SK-N-SH (cell line): ENCODE results near the gene ZNF697. TPM values are rescaled to one million over a fixed set of nuclear protein-coding genes. Genes with fewer than 3 reads are reported as not detected.

Experiments
- CTCF ChIA-PET: fragments of 300-600, 350-600 bp; formaldehyde crosslinking; extraction: SDS; loops from one replicate; lab custom pipeline; 2021; lab: Yijun Ruan, JAX
- POLR2A ChIA-PET: fragments of 350-600 bp; sonication (Branson Sonifier 250); formaldehyde crosslinking; extraction: SDS; loops from one replicate; lab custom pipeline; 2020; ENCODE audit warnings: antibody characterized with exemption, inconsistent platforms; lab: Yijun Ruan, JAX
- DNase-seq: peaks from one replicate; pipeline ENCODE4 v3.0.0; 2012
- H2AFZ ChIP-seq: fragments of 200-600 bp; sonication (generic); 2 replicates; pipeline ENCODE4 v1.8.1; 2016; ENCODE audit warnings: antibody characterized with exemption, mild to moderate bottlenecking, low read depth
- H3F3A ChIP-seq: fragments of 200-600 bp; sonication (generic); replicated peaks from 2 replicates; pipeline ENCODE3; 2016; ENCODE audit warnings: antibody characterized with exemption, mild to moderate bottlenecking; ENCODE audit not compliant: insufficient read depth
- H3K27ac ChIP-seq, 2 experiments: fragments of 200-500 bp in 1 of 2; fragments of 200-600 bp in 1 of 2; sonication (Bioruptor generic) in 1 of 2; sonication (generic), shearing (Covaris generic) in 1 of 2; 2 replicates each; pipeline versions ENCODE4 v1.5.1 to v1.6.1; 2014 to 2016; ENCODE audit warnings: low read depth in 2 of 2, inconsistent platforms in 1 of 2, low read length in 1 of 2, mild to moderate bottlenecking in 1 of 2, mixed read lengths in 1 of 2
- H3K27me3 ChIP-seq: fragments of 200-600 bp; sonication (generic), shearing (Covaris generic); 2 replicates; pipeline ENCODE4 v1.6.1; 2016; ENCODE audit warnings: mixed run types; ENCODE audit not compliant: insufficient read depth
- H3K36me3 ChIP-seq, 2 experiments: fragments of 200-500 bp in 1 of 2; fragments of 200-600 bp in 1 of 2; sonication (Bioruptor generic) in 1 of 2; sonication (generic) in 1 of 2; replicated peaks in 1 of 2; 2 replicates each; pipeline versions ENCODE3 to v1.5.1; 2014 to 2016; ENCODE audit warnings: low read length in 1 of 2, mild to moderate bottlenecking in 1 of 2; ENCODE audit not compliant: insufficient read depth in 2 of 2, control insufficient read depth in 1 of 2
- H3K4me1 ChIP-seq, 2 experiments: fragments of 200-500 bp in 1 of 2; fragments of 200-600 bp in 1 of 2; sonication (Bioruptor generic) in 1 of 2; sonication (generic), shearing (Covaris generic) in 1 of 2; 2 replicates each; pipeline versions ENCODE4 v1.5.1 to v1.6.1; 2014 to 2016; ENCODE audit warnings: low read depth in 1 of 2, low read length in 1 of 2, mixed run types in 1 of 2; ENCODE audit not compliant: insufficient read depth in 2 of 2, control insufficient read depth in 1 of 2
- H3K4me2 ChIP-seq: fragments of 200-600 bp; sonication (generic), shearing (Covaris generic); 2 replicates; pipeline ENCODE4 v1.6.1; 2017; ENCODE audit warnings: mixed run types
- H3K4me3 ChIP-seq, 2 experiments: fragments of 200-500 bp in 1 of 2; fragments of 200-600 bp in 1 of 2; sonication (Bioruptor generic) in 1 of 2; sonication (generic), shearing (Covaris generic) in 1 of 2; 2 replicates each; pipeline versions ENCODE4 v1.5.1 to v1.8.1; 2014 to 2016; ENCODE audit warnings: low read depth in 2 of 2, inconsistent platforms in 1 of 2, low read length in 1 of 2, mild to moderate bottlenecking in 1 of 2, mixed read lengths in 1 of 2, moderate library complexity in 1 of 2
- H3K79me2 ChIP-seq: fragments of 200-600 bp; sonication (generic); 2 replicates; pipeline ENCODE4 v1.8.1; 2017; ENCODE audit warnings: mild to moderate bottlenecking; ENCODE audit not compliant: insufficient read depth
- H3K9ac ChIP-seq: fragments of 200-600 bp; sonication (generic); 2 replicates; pipeline ENCODE4 v1.6.1; 2017; ENCODE audit warnings: mixed run types
- H3K9me2 ChIP-seq: fragments of 200-600 bp; sonication (generic); 2 replicates; pipeline ENCODE4 v1.6.1; 2017; ENCODE audit warnings: mixed run types
- H3K9me3 ChIP-seq: fragments of 200-600 bp; sonication (generic); 2 replicates; pipeline ENCODE4 v1.6.1; 2017; ENCODE audit warnings: mixed run types, mild to moderate bottlenecking, moderate library complexity
- H4K20me1 ChIP-seq: fragments of 200-600 bp; sonication (generic); 2 replicates; pipeline ENCODE4 v1.6.1; 2017; ENCODE audit warnings: mild to moderate bottlenecking, mixed run types; ENCODE audit not compliant: insufficient read depth
- CHD2 ChIP-seq: fragments of 150-350 bp; IDR thresholded peaks from 2 replicates; pipeline ENCODE4 v1.6.1; 2018; ENCODE audit warnings: low read length; ENCODE audit not compliant: partially characterized antibody
- FOSL2 ChIP-seq: IDR thresholded peaks from 2 replicates; pipeline ENCODE4 v1.4.0; 2012; ENCODE audit warnings: low read depth, mild to moderate bottlenecking, moderate library complexity, borderline replicate concordance
- GABPA ChIP-seq: IDR thresholded peaks from 2 replicates; pipeline ENCODE4 v1.4.0; 2012; ENCODE audit warnings: low read depth, mild to moderate bottlenecking
- JUND ChIP-seq: IDR thresholded peaks from 2 replicates; pipeline ENCODE4 v1.4.0; 2012
- MEF2A ChIP-seq: IDR thresholded peaks from 2 replicates; pipeline ENCODE4 v1.4.0; 2012; ENCODE audit warnings: low read depth, borderline replicate concordance
- NRF1 ChIP-seq: IDR thresholded peaks from 2 replicates; pipeline ENCODE4 v1.6.1; 2012; ENCODE audit warnings: low read depth, mild to moderate bottlenecking, low read length
- RAD21 ChIP-seq: IDR thresholded peaks from 2 replicates; pipeline ENCODE4 v1.6.1; 2012; ENCODE audit warnings: mild to moderate bottlenecking, low read length
- RFX5 ChIP-seq: IDR thresholded peaks from 2 replicates; pipeline ENCODE4 v1.6.1; 2012; ENCODE audit warnings: mild to moderate bottlenecking, improper control_type of control experiment, low read length
- SIN3A ChIP-seq: IDR thresholded peaks from 2 replicates; pipeline ENCODE4 v1.6.1; 2012; ENCODE audit warnings: low read depth, mild to moderate bottlenecking, low read length, moderate library complexity, borderline replicate concordance
- TCF12 ChIP-seq: IDR thresholded peaks from 2 replicates; pipeline ENCODE4 v1.4.0; 2012
- USF1 ChIP-seq: IDR thresholded peaks from 2 replicates; pipeline ENCODE4 v1.4.0; 2012; ENCODE audit warnings: low read depth, borderline replicate concordance
- YY1 ChIP-seq: IDR thresholded peaks from 2 replicates; pipeline ENCODE4 v1.4.0; 2012; ENCODE audit warnings: low read depth, mild to moderate bottlenecking
- WGBS: methylation state at CpG from one replicate; pipeline ENCODE4 v1.1.6; 2017; ENCODE audit warnings: low lambda C conversion rate; 5-methylcytosine and 5-hydroxymethylcytosine counted together
- polyA plus RNA-seq, 3 experiments: library from polyadenylated mRNA; depleted of rRNA; stranded (reverse); fragments of >200 nt; gene quantifications; 2 replicates each; pipeline ENCODE4 v1.2.3, GENCODE V29; 2012

The ZNF697 gene
- polyA plus RNA-seq, 1 of the 3 experiments (the other 2 are of a cell fraction) = 3.4 TPM

GRCh38 chr1:119659628-119660027 lies 11.6 kb upstream of the ZNF697 start:
- ChIA-PET POLR2A (interaction anchor here (2.7 kb wide), 1 partner anchor 11 kb away, joined by 8 read pairs; the partner anchor contains the start of gene ZNF697), CTCF (interaction anchor here (0.9 to 6.7 kb wide), 10 partner anchors 12 to 86 kb away, joined by 3 to 63 read pairs (median 5); partner anchors contain the start of gene ZNF697)
- Histone ChIP-seq H2AFZ (no peak overlapping the region), H3K27ac (no peak overlapping the region), H3K9ac (no peak overlapping the region), H3K9me2 (no peaks in the 10 kb centered on the region), H3K36me3 (no peaks in the 10 kb centered on the region), H3K9me3 (no peaks in the 10 kb centered on the region), H3K4me3 (no peak overlapping the region), H3K4me2 (no peak overlapping the region), H3F3A (no peaks in the 10 kb centered on the region), H3K27me3 (no peaks in the 10 kb centered on the region), H3K4me1 (no peaks in the 10 kb centered on the region)
- no peak for DNase-seq
- TF ChIP-seq TCF12 = no peak
- TF ChIP-seq MEF2A = no peak
- no peak for TF ChIP-seq RFX5
- TF ChIP-seq RAD21 = no peak
- no peak for TF ChIP-seq YY1
- no peak for TF ChIP-seq JUND
- no peak for TF ChIP-seq GABPA
- TF ChIP-seq CHD2 = no peak
- no peak for TF ChIP-seq SIN3A
- no peak for TF ChIP-seq NRF1
- TF ChIP-seq, all 33 proteins: peak for 0
- no peaks in the 10 kb centered on the region for H4K20me1 ChIP-seq
- no peaks in the 10 kb centered on the region for H3K79me2 ChIP-seq
- WGBS = 56% methylated on average over 3 of the region's 3 CpGs

- no peaks in the 10 kb centered on the region for H3K4me1 ChIP-seq
- H3K9me2 ChIP-seq = no peaks in the 10 kb centered on the region
- H3K4me3 ChIP-seq = no peak overlapping the region
- ChIA-PET POLR2A (no interaction called here), CTCF (interaction anchor here (1.3 to 4.1 kb wide), 3 partner anchors 25 to 45 kb away, joined by 3 to 24 read pairs (median 14); no protein-coding TSS in a partner anchor)
- H4K20me1 ChIP-seq = no peaks in the 10 kb centered on the region
- no peaks in the 10 kb centered on the region for H3K27me3 ChIP-seq
- no peak overlapping the region for H2AFZ ChIP-seq
- H3F3A ChIP-seq = no peaks in the 10 kb centered on the region
- no peak overlapping the region for H3K9ac ChIP-seq
- DNase-seq = no peak
- no peaks in the 10 kb centered on the region for H3K9me3 ChIP-seq
- TF ChIP-seq SIN3A (no peak), FOSL2 (no peak), USF1 (no peak), NRF1 (no peak)
- 82% methylated on average over 5 of the region's 5 CpGs for WGBS
- no peak overlapping the region for H3K4me2 ChIP-seq
- no peaks in the 10 kb centered on the region for H3K79me2 ChIP-seq
- H3K27ac ChIP-seq = no peak overlapping the region
- no peaks in the 10 kb centered on the region for H3K36me3 ChIP-seq
Measured at GRCh38 chr1:119656410-119656955, 8.4 kb upstream of the ZNF697 start.
